ENCODE results near the gene HYCC1. TPM values are rescaled to one million over a fixed set of nuclear protein-coding genes. Genes with fewer than 3 reads are reported as not detected.
A peak's percentile ranks its signal among the peaks of the same experiment; 100 is the strongest.
"Not testable (repeated sequence)": the region's sequence is repeated elsewhere in the genome, so short reads cannot be mapped to it uniquely, and the experiment has no call there.

The HYCC1 gene
- total RNA-seq: 10.9 TPM

GRCh38 chr7:23013715-23014649, at the start of gene HYCC1:
TSS of gene HYCC1 (minus strand) at chr7:23014130. CDS start at chr7:22991111, 23,019 bp downstream.
- Histone ChIP-seq H3K36me3 (no peaks in the 10 kb centered on the region), H3K27ac (peak within 1 kb of the TSS; percentile 78 to 88), H3K4me1 (peaks cover 4 to 30% of the 10 kb centered on the region in 2 donors), H3K4me3 (peak within 1 kb of the TSS; percentile 76 to 98), H3K9me3 (no peaks in the 10 kb centered on the region), H3K27me3 (no peaks in the 10 kb centered on the region)
- TF ChIP-seq CTCF (IDR thresholded peaks at IDR 0.05): peak; percentile 64 to 69 (median 69)
- DNase-seq (ENCODE audit: low spot score in 2 of 2): peak; percentile 97 to 100
- intact Hi-C loops (cut with DNase I): loop anchor here (1.0 to 5.0 kb wide), 5 partner anchors 37 to 287 kb away; partner anchors contain the start of genes IL6 and TOMM7

- no peak for TF ChIP-seq CTCF (IDR thresholded peaks at IDR 0.05)
- intact Hi-C loops (cut with DNase I): no loop called here
Measured at GRCh38 chr7:23062452-23062851, 48.5 kb upstream of the HYCC1 start.

GRCh38 chr7:23061327-23061726, 47.4 kb upstream of the HYCC1 start:
- TF ChIP-seq CTCF (IDR thresholded peaks at IDR 0.05): no peak
- intact Hi-C loops (cut with DNase I): no loop called here
- DNase-seq (ENCODE audit: low spot score in 2 of 2): no peak

More at GRCh38 chr7:23062452-23062851, 48.5 kb upstream of the HYCC1 start:
- H3K27ac ChIP-seq: no peak overlapping the region
- H3K36me3 ChIP-seq: no peaks in the 10 kb centered on the region
- no peaks in the 10 kb centered on the region for H3K9me3 ChIP-seq
- H3K4me3 ChIP-seq: no peak overlapping the region
- no peaks in the 10 kb centered on the region for H3K4me1 ChIP-seq
- no peaks in the 10 kb centered on the region for H3K27me3 ChIP-seq
- DNase-seq (ENCODE audit: low spot score in 2 of 2): no peak

GRCh38 chr7:23058408-23059096, 44.6 kb upstream of the HYCC1 start:
- DNase-seq (ENCODE audit: low spot score in 2 of 2): no peak
- Histone ChIP-seq H3K27ac (no peak overlapping the region), H3K4me3 (no peak overlapping the region), H3K36me3 (no peaks in the 10 kb centered on the region), H3K27me3 (no peaks in the 10 kb centered on the region), H3K9me3 (no peaks in the 10 kb centered on the region), H3K4me1 (no peaks in the 10 kb centered on the region)
- intact Hi-C loops (cut with DNase I): loop anchor here (5.0 kb wide), 1 partner anchor 331 kb away; the partner anchor contains the start of gene IL6
- no peak for TF ChIP-seq CTCF (IDR thresholded peaks at IDR 0.05)

More at GRCh38 chr7:23061327-23061726, 47.4 kb upstream of the HYCC1 start:
- Histone ChIP-seq H3K27me3 (no peaks in the 10 kb centered on the region), H3K4me3 (no peak overlapping the region), H3K9me3 (no peaks in the 10 kb centered on the region), H3K4me1 (no peaks in the 10 kb centered on the region), H3K36me3 (no peaks in the 10 kb centered on the region), H3K27ac (no peak overlapping the region)

GRCh38 chr7:23055582-23056178, 41.8 kb upstream of the HYCC1 start:
- H3K36me3 ChIP-seq: no peaks in the 10 kb centered on the region
- no peak overlapping the region for H3K27ac ChIP-seq
- no peaks in the 10 kb centered on the region for H3K4me1 ChIP-seq
- no peak overlapping the region for H3K4me3 ChIP-seq
- H3K27me3 ChIP-seq: no peaks in the 10 kb centered on the region
- H3K9me3 ChIP-seq: no peaks in the 10 kb centered on the region
- intact Hi-C loops (cut with DNase I): loop anchor here (1.0 to 5.0 kb wide), 5 partner anchors 41 to 495 kb away; partner anchors contain the start of genes HYCC1, IL6 and TOMM7
- TF ChIP-seq CTCF (IDR thresholded peaks at IDR 0.05): peak; percentile 74 to 96 (median 88)
- DNase-seq (ENCODE audit: low spot score in 2 of 2): peak in 1 of 2 donors; percentile 68

- not testable (repeated sequence) for H3K9me3 ChIP-seq; DNase-seq (ENCODE audit: low spot score in 2 of 2)
- intact Hi-C loops (cut with DNase I): loop anchor here (5.0 kb wide), 1 partner anchor 89 kb away; no protein-coding TSS in a partner anchor
Measured at GRCh38 chr7:23051124-23051485, 37.2 kb upstream of the HYCC1 start.

GRCh38 chr7:23046336-23046735, 32.4 kb upstream of the HYCC1 start:
- intact Hi-C loops (cut with DNase I); H3K9me3 ChIP-seq; DNase-seq (ENCODE audit: low spot score in 2 of 2); H3K36me3 ChIP-seq; H3K27ac ChIP-seq; H3K27me3 ChIP-seq; H3K4me3 ChIP-seq; H3K4me1 ChIP-seq: not testable (repeated sequence)

More at GRCh38 chr7:23051124-23051485, 37.2 kb upstream of the HYCC1 start:
- not testable (repeated sequence) for H3K4me1 ChIP-seq, H3K36me3 ChIP-seq, H3K27ac ChIP-seq, H3K27me3 ChIP-seq, H3K4me3 ChIP-seq

GRCh38 chr7:23045086-23045485, 31.2 kb upstream of the HYCC1 start:
- H3K27ac ChIP-seq; intact Hi-C loops (cut with DNase I); H3K36me3 ChIP-seq; DNase-seq (ENCODE audit: low spot score in 2 of 2); H3K4me3 ChIP-seq; H3K4me1 ChIP-seq; H3K27me3 ChIP-seq; H3K9me3 ChIP-seq: not testable (repeated sequence)
